GM18519 (cell line): ENCODE measurements around the gene CXCL10.
A peak's percentile ranks its signal among the peaks of the same experiment; 100 is the strongest.
"Not testable (repeated sequence)": the region's sequence is repeated elsewhere in the genome, so short reads cannot be mapped to it uniquely, and the experiment has no call there.

Experiments used
- ATAC-seq: cut with Tn5 transposase; IDR thresholded peaks from one replicate; pipeline ENCODE4 v1.9.1; 2021; ENCODE audit warnings: mild to moderate bottlenecking, moderate library complexity; ENCODE audit not compliant: unreplicated experiment, low FRiP score

CXCL10 gene

DNA sequence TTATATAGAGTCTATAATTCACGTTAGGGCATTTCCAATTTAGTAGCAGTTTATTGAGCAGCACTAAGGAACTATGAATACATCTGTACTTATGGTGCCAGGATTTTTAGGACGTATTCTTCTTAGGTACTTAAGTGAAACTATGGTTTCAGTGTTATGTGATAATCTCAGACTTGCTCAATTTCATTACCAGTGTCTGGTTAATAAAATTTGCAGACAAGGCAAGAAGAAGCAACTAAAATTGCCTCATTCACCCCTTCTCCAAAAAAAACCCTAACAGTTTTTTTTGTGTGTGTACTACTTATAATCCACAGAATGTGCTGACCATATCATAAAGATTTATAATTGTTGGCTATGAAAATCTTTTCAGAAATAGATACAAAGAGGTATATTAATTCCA lies 6.0 kb upstream of the CXCL10 start:
- no peak for ATAC-seq

DNA sequence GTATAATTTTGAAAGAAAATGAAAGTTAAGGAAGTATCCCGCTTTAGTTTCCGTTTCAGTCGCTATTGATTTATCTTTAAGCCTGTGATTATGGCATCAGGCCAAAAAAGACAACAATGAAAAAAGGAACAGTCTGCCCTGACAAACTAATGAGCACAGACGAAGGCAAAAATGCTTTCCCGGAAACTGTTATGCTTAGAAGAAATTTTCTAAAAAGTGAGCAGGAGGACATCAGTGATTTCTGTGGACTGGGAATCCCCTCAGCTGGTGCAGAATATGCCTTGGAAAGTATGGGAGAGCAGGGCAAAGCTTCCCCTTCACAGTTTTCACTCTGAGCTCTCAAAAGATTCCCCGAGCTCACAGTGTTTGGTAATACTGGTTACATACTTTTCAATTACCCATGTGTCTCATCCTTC lies 5.1 kb upstream of the CXCL10 start:
- ATAC-seq = no peak

DNA sequence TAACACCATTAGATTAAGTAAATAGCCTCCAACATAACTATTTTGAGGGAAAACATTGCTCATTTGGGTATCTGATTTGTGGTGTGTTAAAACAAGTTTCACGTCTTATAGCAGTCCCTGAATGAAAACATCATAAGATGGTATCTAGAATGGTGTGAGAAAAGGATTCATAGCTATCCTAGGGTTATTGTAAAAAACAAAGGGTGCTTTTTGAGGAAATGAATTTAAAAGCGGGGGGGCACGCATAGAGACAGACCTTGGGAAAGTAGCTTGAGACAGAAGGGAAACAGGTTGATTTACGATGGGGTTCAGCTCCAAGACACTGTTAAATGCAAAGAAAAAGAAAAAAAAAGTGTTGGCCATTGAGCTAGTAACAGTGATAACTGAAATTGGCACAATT lies 768 bp upstream of the CXCL10 start:
- no peak for ATAC-seq

DNA sequence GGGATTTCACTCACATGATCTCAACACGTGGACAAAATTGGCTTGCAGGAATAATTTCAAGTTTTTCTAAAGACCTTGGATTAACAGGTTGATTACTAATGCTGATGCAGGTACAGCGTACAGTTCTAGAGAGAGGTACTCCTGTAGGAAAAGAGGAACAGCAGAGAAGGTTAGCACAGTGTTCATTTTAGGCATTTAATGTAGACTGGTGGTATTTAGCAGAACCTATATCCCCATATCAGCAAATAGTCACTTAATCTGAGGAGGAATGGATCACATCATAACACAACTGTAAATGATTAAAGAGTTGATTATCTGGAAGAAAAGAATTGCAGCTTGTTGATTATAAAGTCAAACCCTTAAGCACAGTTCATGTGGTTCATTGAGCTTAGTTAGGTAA lies 620 bp downstream of the CXCL10 start:
- no peak for ATAC-seq

DNA sequence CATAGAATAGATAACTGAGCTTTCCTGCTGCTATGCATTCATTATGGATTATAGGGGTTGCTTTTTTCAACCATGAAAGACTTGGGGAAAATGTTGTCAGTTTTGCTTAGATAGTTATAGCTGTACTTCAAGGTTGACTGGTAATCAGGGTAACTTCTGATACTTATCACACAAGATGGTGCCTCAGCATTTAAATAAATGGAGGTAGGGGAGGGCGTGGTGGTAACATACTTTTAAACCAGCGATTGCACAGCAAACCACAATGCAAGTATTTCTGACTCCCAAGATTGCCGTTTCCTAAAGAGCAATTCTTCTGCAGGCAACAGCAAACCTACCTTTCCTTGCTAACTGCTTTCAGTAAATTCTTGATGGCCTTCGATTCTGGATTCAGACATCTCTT lies 1.3 kb downstream of the CXCL10 start:
- no peak for ATAC-seq

DNA sequence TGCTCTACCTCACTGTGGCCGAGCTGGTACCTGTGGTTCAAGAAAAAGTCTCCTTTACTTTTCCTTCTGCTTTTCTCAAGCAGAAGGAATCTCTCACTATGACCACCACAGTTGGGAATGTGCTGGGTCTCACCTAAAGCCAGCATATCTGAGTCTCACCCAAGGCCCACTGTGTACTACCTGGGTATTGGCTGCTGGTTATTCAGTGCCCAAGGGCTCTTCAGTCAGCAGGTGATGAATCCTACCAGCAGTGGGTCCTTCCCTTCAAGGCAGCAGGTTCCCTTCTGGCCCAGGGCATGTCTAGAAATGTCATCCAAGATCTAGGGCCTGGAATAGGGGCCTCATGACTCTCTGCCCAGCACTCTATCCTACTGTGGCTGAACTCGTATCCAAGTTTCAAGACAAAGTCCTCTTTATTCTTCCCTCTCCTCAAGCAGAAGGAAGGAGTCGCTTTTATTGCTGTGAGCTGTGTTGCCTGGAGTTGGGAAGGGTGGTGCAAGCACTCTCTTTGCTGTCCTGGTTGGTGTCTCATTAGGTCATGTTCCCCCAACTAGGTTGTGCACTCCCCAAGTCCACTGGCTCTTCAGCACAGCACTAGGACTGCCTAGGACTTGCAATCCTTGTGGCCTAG lies 6.1 kb downstream of the CXCL10 start:
- ATAC-seq = no peak

DNA sequence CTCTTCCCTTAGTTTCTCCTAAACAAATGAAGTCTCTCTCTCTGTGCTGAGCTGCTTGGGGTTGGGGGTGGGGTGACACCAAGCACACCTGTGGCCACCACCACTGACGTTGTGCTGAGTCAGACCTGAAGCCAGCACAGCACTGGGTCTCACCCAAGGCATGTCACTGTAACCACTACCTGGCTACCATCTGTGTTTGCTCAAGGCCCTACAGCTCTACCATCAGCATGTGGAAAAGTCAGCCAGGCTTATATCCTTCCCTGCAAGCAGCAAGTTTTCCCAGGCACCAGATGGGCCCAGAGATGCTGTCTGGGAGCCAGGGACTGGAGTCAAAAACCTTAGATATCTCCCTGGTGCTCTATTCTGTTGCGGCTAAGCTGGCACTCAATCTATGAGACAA lies 6.9 kb downstream of the CXCL10 start:
- peak; percentile 51 for ATAC-seq

DNA sequence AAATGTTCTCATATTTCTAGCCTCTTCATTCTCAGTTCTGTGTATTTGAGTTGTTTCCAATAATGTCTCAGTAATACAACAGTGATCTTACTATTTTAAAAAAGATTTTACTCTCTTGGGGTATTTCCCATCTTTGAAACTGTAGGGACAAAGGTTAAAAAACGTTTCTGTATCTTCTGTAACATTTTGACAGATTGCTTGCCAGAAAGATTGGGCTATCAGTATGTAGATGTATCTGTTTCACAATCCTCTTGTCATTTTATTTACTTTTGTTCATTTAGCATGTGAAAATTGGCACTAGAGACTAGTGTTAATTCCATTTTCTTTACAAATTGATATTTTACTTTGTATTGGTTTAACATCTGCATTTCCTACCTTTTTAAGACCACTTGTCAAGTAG lies 9.8 kb downstream of the CXCL10 start:
- ATAC-seq = no peak

DNA sequence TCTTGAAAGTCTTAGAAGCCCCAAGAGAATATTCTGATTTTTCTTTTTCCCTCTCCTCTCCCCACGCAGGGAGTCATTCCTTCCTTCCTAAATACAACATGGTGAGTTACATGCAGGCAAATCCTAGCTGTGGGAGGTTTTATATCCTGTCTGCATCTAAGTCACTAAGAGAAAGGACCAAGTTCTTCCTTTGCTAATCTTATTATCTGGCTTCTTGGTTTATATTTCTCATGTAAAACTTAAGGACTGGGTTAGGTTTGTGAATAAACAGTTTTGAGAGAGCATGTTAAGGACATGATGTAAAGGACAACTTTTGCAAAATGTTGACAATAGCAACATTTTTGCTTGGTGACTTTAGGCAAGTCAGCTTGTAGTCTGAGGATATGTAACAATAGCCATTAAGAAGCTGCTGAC lies 10.9 kb downstream of the CXCL10 start:
- ATAC-seq = no peak

DNA sequence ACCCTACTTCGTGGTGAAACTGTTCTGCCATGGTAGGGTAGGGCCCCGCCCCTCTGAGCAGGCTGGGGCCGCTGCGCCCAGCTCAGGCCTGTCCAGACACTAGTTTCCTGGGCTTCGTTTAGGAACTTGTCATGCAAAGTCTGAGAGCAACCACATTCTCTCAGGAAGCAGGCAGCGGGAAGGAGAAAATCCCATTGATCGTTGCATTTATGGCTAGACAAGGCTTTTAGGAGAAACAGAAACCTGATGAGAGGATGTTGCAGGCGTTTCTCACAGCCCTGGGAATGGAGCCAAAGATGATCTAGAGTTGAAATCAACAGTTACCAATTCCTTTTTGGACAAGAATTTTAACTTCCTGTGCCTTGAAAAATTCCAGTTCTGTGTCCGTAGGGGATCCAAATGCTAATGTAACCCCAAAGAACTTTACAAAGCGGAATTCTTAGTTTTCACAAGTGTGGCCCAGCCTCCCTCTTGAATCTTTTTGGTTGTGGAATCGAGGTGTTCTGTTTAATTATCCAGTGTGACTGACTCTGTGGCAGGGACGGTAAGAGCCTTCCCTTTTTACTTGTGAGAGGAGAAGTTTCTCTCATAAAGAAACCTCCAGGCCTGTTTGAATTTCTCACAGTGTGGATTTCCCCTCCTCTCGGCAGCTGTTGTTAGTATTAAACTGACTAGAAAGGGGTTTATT lies 11.5 kb downstream of the CXCL10 start:
- ATAC-seq = peak; percentile 47

DNA sequence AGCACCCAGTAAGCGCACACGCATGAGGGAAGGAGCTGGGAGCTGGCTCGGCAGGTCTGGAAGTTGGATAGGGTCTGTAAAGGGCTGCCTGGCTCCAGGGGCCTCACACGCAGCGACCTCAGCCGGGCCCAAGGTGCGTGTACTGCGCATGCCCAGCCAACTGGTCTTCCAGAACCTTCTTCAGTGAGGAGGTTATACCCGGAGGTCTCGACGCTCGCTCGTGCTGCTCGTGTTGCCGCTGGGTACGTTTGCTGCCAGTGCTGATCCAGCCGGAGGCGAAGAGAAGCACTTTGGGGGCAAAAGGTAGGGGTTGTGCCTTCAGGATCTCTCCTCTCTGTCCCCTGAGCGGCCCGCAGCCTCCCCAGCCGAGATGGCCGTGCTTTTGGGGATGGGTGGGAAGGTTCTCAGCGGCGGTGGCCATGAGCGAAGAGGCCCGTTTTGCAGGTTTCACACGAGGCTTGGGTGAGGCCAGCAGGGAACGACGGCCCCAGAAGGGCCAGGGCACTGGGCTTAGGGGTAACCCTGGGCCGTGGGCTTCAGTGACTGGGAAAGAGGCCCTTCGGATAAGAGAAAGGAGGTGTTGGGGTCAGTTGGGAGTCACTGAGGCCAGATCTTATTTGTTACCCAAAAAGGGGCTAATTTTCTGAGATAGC lies 12.2 kb downstream of the CXCL10 start:
- no peak for ATAC-seq

DNA sequence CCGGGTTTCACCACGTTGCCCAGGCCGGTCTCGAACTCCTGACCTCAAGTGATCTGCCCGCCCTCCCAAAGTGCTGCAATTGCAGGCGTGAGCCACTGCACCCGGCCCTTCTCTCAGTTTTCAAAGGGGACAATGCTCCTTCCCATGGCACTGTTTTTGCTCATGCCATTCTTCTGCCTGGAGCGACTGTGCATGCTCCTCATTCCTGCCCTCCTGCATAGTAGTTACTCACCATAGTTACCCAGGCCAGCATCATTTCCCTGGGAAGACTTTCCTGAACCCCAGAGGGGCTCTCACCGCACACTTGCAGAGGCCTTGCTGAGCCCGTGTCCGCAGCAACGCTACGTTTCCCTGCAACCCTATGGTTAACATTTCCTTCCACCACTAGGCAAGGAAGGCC lies 12.7 kb downstream of the CXCL10 start:
- no peak for ATAC-seq

DNA sequence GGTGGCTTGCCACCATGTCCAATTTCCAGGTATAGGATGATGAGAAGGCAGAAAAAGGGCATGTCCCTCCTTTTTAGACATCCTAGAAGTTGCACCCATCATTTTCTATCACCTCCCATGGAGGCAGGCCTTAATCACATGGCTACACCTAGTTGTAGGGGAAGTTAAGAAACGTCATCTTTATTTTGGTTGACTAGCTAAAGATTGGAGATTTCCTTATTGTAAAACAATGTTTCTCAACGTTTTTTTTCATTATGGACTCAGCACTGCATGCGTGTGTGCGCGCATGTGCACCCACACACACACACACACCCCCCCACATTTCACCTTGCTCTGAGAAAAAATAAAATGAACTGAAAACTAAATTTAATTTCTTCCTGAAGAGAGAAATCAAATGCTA lies 14.0 kb downstream of the CXCL10 start:
- ATAC-seq = no peak

DNA sequence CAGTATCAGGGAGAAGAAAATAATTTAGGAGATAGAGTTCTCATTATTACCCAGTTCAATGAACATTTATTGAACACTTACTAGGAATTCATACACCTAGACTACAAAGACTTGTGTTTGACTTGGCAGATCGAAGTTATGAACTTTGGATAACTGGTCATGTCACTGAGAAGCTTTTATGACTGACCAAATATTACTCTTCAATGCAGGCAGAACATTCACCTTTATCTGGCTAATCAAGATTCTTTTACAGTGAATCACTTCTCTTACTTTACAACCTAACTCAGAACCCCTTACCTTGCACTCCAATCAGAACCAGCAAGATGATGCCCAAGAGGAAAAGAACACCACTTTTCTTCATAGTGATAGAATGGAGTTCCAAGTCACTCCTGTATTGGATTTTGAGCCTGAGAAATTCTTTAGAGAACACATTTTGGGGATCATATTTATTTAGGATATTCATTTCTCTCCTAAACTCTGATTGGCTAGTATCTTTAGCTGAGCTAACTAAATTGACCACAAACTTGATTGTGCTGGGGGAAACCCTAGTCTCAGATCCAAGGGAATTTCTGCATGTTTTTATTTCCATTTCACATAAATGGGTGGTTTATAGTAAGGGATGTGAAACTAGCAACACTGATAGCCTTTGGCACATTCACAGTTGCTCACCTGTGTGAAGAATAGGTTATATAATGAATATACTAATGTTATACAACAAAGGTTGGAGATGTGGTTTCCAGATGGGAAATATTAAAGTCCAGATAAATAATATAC lies 16.0 kb downstream of the CXCL10 start, which contains the start of gene CXCL9:
CXCL9 (minus strand) TSS at position 421 of the 774 bp plus-strand sequence; CDS start at position 361, 60 bp downstream.
- ATAC-seq = no peak

DNA sequence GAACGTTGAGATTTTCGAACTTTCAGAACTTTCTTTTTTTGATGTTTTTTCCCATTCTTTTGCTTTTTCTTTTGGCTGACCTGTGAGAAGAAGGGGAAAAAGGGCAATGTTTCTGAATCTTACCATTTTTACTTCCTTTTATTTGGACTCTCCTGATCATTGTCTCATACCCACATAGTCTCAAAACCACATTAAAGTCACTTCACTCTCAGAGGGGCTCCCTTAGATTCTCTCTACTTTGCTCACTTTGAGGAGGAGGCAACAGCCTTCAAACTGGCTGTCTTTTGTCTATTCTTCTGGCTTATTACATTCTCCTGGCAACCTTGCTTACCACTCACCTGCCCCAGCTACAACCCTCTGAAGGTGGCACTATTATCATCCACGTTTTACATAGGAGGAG lies 19.7 kb downstream of the CXCL10 start:
- no peak for ATAC-seq

DNA sequence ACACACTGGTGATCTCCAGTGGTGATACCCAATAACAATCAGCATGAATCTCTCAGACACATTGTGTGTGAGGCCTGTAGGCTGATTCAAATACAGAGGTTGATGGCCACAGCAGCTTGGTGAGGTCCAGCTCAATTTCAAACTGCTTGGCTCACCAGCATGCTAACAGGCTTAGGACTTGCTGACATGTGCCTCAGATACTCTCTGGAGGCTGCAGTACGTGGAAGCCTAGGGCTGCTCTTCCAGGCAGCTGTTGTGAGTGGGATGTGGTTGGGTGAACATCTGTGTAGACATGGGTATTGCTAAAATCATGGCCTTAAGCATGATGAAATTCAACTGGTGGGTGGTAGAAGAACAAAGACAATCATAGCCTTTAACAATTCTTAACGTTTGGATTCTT lies 20.3 kb downstream of the CXCL10 start:
- ATAC-seq = no peak

DNA sequence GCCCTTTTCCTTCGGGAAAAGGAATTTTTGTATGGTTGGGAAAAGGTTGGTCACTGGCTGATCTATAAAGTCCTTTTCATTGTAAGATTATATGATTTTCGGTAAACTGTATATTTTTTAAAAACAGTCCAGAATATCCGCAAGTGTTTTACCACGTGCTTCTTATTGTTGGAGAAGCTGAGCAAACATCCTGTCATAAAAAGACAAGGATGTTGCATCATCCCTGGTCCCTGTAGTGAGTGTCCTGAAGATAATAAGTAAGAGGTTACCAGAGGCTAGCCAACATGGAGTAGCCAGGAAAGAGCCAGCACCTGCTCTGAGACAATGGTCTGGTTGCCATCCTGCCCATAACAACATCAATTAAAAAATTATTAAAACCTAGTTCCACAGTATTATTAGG lies 21.1 kb downstream of the CXCL10 start:
- ATAC-seq = no peak

DNA sequence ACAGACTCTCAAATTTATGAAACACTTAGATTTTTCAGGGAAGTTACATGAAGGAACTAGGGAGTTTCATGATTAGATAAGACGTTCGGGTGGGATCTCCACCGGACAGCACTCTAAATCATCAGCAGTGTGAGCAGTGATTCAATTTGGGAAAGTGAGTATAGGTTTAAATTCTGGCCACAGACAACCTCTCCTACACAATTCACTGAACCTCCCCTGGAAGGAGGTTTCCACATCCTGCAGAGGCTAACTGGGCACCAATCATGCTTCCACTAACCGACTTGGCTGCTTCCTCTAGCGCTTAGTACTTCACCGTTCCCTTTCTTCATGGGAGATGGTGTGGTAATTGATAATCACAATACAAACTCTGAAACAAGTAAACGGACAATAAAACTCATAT lies 21.6 kb downstream of the CXCL10 start:
- no peak for ATAC-seq

DNA sequence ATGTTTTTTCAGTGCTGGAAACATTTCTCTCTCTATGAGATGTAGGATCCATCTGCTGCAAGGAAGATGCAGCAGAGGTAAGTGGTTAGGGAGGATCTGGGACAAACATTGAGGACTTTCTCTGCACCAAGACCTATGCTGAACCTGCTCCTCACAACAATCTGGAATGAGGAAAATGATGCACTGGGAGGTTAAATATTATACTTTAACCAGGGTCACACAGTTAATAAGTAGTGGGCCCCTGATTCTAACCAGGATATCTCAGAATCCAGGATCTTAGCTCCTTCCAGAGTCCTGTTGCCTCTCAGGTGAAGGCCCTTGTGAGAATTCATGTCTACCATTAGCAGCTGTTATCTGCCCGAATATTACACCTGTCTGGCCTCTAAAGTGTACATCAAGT lies 23.0 kb downstream of the CXCL10 start:
- no peak for ATAC-seq

DNA sequence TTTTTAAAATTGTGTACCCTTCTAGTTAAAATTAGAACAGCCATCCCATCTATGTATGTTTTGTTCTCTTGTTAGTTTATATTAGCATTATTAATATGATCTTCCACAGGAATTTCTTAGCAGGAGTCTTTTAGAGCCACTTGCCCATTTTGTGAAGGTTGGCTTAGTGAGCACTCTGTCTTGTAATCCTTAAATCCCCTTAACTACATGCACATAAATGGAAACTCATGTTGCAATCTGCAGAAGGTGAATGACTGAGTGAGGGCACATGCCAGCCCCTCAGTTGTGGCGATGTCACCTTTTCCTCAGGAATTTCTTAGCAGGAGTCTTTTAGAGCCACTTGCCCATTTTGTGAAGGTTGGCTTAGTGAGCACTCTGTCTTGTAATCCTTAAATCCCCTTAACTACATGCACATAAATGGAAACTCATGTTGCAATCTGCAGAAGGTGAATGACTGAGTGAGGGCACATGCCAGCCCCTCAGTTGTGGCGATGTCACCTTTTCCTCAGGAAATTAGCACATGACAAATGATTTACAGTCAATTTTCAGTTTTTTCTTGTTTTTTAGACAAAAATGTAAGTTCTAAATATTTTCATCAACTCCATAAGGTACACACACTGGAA lies 24.7 kb downstream of the CXCL10 start:
- not testable (repeated sequence) for ATAC-seq

DNA sequence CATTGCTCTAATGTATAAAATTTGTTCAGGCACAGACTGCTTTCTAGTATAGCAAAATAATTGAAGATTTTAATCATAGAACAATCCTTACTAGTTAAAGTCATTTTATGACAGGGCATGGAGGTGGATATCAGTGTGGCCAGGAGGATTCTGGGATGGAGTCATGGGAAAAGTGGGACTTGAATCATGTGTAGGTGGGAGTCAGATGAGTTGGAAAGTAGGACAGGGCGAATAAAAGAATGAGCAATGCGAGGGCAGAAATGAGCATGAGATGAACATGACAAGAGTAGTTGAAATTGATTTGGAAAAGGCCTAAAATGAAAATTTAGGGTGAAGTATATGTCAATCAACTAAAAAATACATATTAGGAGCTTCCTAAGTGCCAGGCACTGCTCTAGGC lies 25.4 kb downstream of the CXCL10 start:
- no peak for ATAC-seq
